Effector memory CD4-positive, alpha-beta T cell (primary cell): ENCODE measurements around the gene ATIC.
"Not testable (repeated sequence)": the region's sequence is repeated elsewhere in the genome, so short reads cannot be mapped to it uniquely, and the experiment has no call there.

Experiments
- DNase-seq, 3 donors: peaks; one replicate each; pipeline ENCODE4 v3.0.0-alpha.2; 2020
- H3K27ac ChIP-seq: 2 replicates; pipeline ENCODE4 v1.7.0; 2013; ENCODE audit warnings: mild to moderate bottlenecking, low read length, moderate library complexity; ENCODE audit not compliant: insufficient read depth, poor library complexity, severe bottlenecking
- H3K27me3 ChIP-seq: replicated peaks from 2 replicates; pipeline ENCODE4 v1.7.0; 2013; ENCODE audit warnings: mild to moderate bottlenecking, low read length; ENCODE audit not compliant: insufficient read depth, control insufficient read depth, poor library complexity, severe bottlenecking
- H3K36me3 ChIP-seq: 2 replicates; pipeline ENCODE4 v1.7.0; 2013; ENCODE audit warnings: mild to moderate bottlenecking, low read length, moderate library complexity; ENCODE audit not compliant: control insufficient read depth, insufficient read depth
- H3K4me1 ChIP-seq: 2 replicates; pipeline ENCODE4 v1.7.0; 2013; ENCODE audit warnings: low read length, mild to moderate bottlenecking; ENCODE audit not compliant: control insufficient read depth, insufficient read depth, poor library complexity, severe bottlenecking
- H3K4me3 ChIP-seq: 2 replicates; pipeline ENCODE4 v1.7.0; 2013; ENCODE audit warnings: low read length, low read depth, mild to moderate bottlenecking; ENCODE audit not compliant: insufficient read depth, poor library complexity, severe bottlenecking
- H3K9me3 ChIP-seq: 2 replicates; pipeline ENCODE4 v1.7.0; 2013; ENCODE audit warnings: mild to moderate bottlenecking, low read length, moderate library complexity; ENCODE audit not compliant: control insufficient read depth

The ATIC gene

GRCh38 chr2:215277944-215278343 is 33.9 kb upstream of the ATIC start:
- no peak overlapping the region for H3K4me3 ChIP-seq
- no peak for DNase-seq
- no peaks in the 10 kb centered on the region for H3K36me3 ChIP-seq
- H3K27me3 ChIP-seq: no peaks in the 10 kb centered on the region
- H3K4me1 ChIP-seq: no peaks in the 10 kb centered on the region
- no peaks in the 10 kb centered on the region for H3K9me3 ChIP-seq
- no peak overlapping the region for H3K27ac ChIP-seq

- Histone ChIP-seq H3K36me3 (no peaks in the 10 kb centered on the region), H3K9me3 (no peaks in the 10 kb centered on the region), H3K4me1 (no peaks in the 10 kb centered on the region), H3K4me3 (no peak overlapping the region), H3K27me3 (no peaks in the 10 kb centered on the region), H3K27ac (no peak overlapping the region)
- no peak for DNase-seq
Measured at GRCh38 chr2:215280326-215280725, 31.5 kb upstream of the ATIC start.

- H3K4me3 ChIP-seq: no peak overlapping the region
- no peak overlapping the region for H3K27ac ChIP-seq
- no peaks in the 10 kb centered on the region for H3K4me1 ChIP-seq
- no peaks in the 10 kb centered on the region for H3K36me3 ChIP-seq
- H3K9me3 ChIP-seq: no peaks in the 10 kb centered on the region
- no peaks in the 10 kb centered on the region for H3K27me3 ChIP-seq
- no peak for DNase-seq
Measured at GRCh38 chr2:215283221-215283620, 28.6 kb upstream of the ATIC start.

- Histone ChIP-seq H3K27ac (no peak overlapping the region), H3K9me3 (no peaks in the 10 kb centered on the region), H3K4me3 (no peak overlapping the region), H3K4me1 (no peaks in the 10 kb centered on the region), H3K27me3 (no peaks in the 10 kb centered on the region), H3K36me3 (no peaks in the 10 kb centered on the region)
- DNase-seq: no peak
Measured at GRCh38 chr2:215286309-215286708, 25.6 kb upstream of the ATIC start.

GRCh38 chr2:215288112-215288815 is 23.6 kb upstream of the ATIC start:
- Histone ChIP-seq H3K4me1 (no peaks in the 10 kb centered on the region), H3K9me3 (no peaks in the 10 kb centered on the region), H3K4me3 (no peak overlapping the region), H3K36me3 (no peaks in the 10 kb centered on the region), H3K27ac (no peak overlapping the region), H3K27me3 (no peaks in the 10 kb centered on the region)
- DNase-seq: no peak

GRCh38 chr2:215290980-215291599 is 20.8 kb upstream of the ATIC start:
- Histone ChIP-seq H3K4me1 (no peaks in the 10 kb centered on the region), H3K27ac (no peak overlapping the region), H3K27me3 (no peaks in the 10 kb centered on the region), H3K4me3 (no peak overlapping the region), H3K9me3 (no peaks in the 10 kb centered on the region), H3K36me3 (no peaks in the 10 kb centered on the region)
- no peak for DNase-seq

- Histone ChIP-seq H3K9me3 (no peaks in the 10 kb centered on the region), H3K36me3 (no peaks in the 10 kb centered on the region), H3K27me3 (no peaks in the 10 kb centered on the region), H3K4me1 (no peaks in the 10 kb centered on the region), H3K4me3 (no peak overlapping the region), H3K27ac (no peak overlapping the region)
- DNase-seq: no peak
Measured at GRCh38 chr2:215293879-215294278, 18.0 kb upstream of the ATIC start.

- H3K4me1 ChIP-seq: no peaks in the 10 kb centered on the region
- H3K4me3 ChIP-seq: no peak overlapping the region
- no peaks in the 10 kb centered on the region for H3K27me3 ChIP-seq
- no peak for DNase-seq
- no peak overlapping the region for H3K27ac ChIP-seq
- no peaks in the 10 kb centered on the region for H3K9me3 ChIP-seq
- H3K36me3 ChIP-seq: no peaks in the 10 kb centered on the region
Measured at GRCh38 chr2:215299337-215299859, 12.5 kb upstream of the ATIC start.

GRCh38 chr2:215301994-215302393 is 9.9 kb upstream of the ATIC start:
- Histone ChIP-seq H3K36me3 (no peaks in the 10 kb centered on the region), H3K27ac (no peak overlapping the region), H3K4me3 (no peak overlapping the region), H3K27me3 (no peaks in the 10 kb centered on the region), H3K9me3 (no peaks in the 10 kb centered on the region), H3K4me1 (no peaks in the 10 kb centered on the region)
- DNase-seq: no peak

- peak overlapping the region; percentile 76 for H3K27ac ChIP-seq
- H3K9me3 ChIP-seq, DNase-seq, H3K27me3 ChIP-seq, H3K36me3 ChIP-seq: not testable (repeated sequence)
- peak overlapping the region; percentile 88 for H3K4me3 ChIP-seq
- H3K4me1 ChIP-seq: peaks cover 12% of the 10 kb centered on the region
Measured at GRCh38 chr2:215311259-215311624, 617 bp upstream of the ATIC start.
